Measurements from ENCODE around the gene KANK3.
A peak's percentile ranks its signal among the peaks of the same experiment; 100 is the strongest.

DNA sequence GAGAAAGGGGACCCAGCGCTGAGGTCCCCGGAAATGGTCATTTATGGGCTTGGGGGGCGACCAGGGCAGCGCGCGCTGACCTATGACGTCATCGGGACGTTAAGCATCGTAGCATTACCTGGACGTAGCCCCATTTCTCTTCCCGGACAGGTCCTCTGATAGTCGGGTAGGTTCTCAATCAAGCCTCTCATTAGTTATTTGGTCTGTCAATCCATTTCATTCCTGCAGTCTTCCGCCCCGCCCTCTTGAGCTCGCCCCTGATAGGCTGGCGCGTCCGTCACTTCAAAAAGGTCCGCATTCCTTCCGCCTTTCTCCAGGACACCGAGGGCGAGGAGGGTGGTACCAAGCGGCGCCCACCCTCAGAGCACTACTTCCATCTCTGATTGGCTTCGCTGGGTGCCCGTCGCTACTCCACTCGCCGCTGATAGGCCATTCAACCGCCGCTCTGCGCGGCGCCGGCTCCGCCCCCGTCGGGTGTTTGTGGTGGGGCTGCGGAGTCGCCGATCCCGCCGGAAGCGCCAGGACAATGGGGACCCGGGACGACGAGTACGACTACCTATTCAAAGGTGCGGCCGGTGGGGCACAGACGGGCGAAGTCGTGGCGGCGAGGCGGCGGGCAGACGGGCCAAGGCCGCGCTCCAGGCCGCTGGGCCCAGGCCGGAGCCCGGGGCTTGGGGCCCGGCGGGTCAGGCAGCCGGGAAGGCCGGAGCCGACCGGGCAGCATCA is 47.0 kb upstream of the KANK3 start, which contains the start of gene RAB11B:
- TF ChIP-seq POLR2AphosphoS5 (IDR thresholded peaks at IDR 0.05; ENCODE audit: low read depth, low read length): no peak
- peak; percentile 16; the same call in 1 of the 2 replicates for TF ChIP-seq POLR2A (IDR thresholded peaks at IDR 0.05; ENCODE audit: low read depth, low read length)
- peak; percentile 48; the same call in 1 of the 2 replicates for TF ChIP-seq TAF1 (IDR thresholded peaks at IDR 0.05; ENCODE audit: low read depth, low read length)
- TF ChIP-seq SPI1 (IDR thresholded peaks at IDR 0.05; ENCODE audit: low read depth, low read length): 0 out of 2 replicates have a peak, but pooled peaks have one; percentile 5
- no peak for TF ChIP-seq POU2F2 (IDR thresholded peaks at IDR 0.05; ENCODE audit: low read depth, low read length)
- TF ChIP-seq PAX5 (IDR thresholded peaks at IDR 0.05; ENCODE audit: insufficient read depth, low read length, severe bottlenecking): no peak

All from GM12891 (cell line).